ENCODE data around the gene PPP1R8. TPM values are rescaled to one million over a fixed set of nuclear protein-coding genes. Genes with fewer than 3 reads are reported as not detected.

Gene PPP1R8
- total and polyA plus RNA-seq, 2 of the 8 experiments (the other 6 are each of a cell fraction or from before 2014, with no cell fraction given), result 33.4 to 51.8 TPM

DNA sequence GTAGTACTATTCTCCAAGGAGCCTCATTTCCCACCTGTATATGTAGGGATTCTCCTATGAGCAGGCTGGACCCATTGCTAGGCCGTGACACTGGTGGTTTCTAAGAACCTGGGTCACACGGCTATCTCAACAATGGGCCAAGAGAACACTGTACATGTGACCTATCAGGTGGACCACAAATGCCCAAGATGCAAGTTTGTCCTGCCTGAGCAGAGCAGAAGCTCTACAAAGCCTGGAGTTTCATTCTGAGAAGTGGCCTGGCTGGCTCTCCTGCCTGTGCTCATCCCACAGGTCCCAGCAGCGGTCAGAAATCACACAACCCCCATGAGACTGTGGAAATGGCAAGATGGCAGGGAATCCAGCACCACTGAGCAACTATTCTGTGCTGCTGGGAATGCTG, 58.9 kb downstream of the PPP1R8 start:
- POLR2A ChIA-PET (ENCODE audit: partially characterized antibody), result interaction anchor here (1.2 to 1.8 kb wide), 3 partner anchors 10 to 17 kb away, joined by 4 to 9 read pairs (median 6); partner anchors contain the start of gene THEMIS2
- H3K79me2 ChIP-seq (ENCODE audit: control insufficient read depth in 1 of 2, insufficient read depth in 2 of 2, low read length in 2 of 2), result no peaks in the 10 kb centered on the region
- no peaks in the 10 kb centered on the region for H3K79me1 ChIP-seq (ENCODE audit: low read depth, low read length)
- peaks cover 0 to 4% of the 10 kb centered on the region in 2 experiments for H4K20me1 ChIP-seq (replicated peaks in 1 of 2; ENCODE audit: control insufficient read depth in 1 of 2, insufficient read depth in 2 of 2, low read length in 2 of 2)
- H2BK120ac ChIP-seq (replicated peaks; ENCODE audit: low read depth, low read length), result no peak overlapping the region
- H2AFZ ChIP-seq (ENCODE audit: low read length), result no peak overlapping the region
- no peak overlapping the region for H2BK5ac ChIP-seq (ENCODE audit: low read depth, low read length)
- no peak for DNase-seq (ENCODE audit: low read depth in 1 of 2, low spot score in 2 of 2)
- no peak overlapping the region for H2AK5ac ChIP-seq (ENCODE audit: low read depth, low read length)
- no peak overlapping the region for H3K27ac ChIP-seq (ENCODE audit: low read depth, low read length)
- no peaks in the 10 kb centered on the region for H3K9me3 ChIP-seq (ENCODE audit: insufficient read depth in 2 of 2, low read depth in 1 of 2, low read length in 1 of 2)
- no peak overlapping the region for H3K4me2 ChIP-seq (ENCODE audit: insufficient read depth in 1 of 2, low read depth in 2 of 2, low read length in 2 of 2)
- no peak overlapping the region for H4K5ac ChIP-seq (ENCODE audit: insufficient read length, low read depth, low read length)
- no peak overlapping the region for H3K4me3 ChIP-seq (ENCODE audit: extremely low read depth in 1 of 4, insufficient read depth in 2 of 4, low read depth in 3 of 4, low read length in 4 of 4)
- no peaks in the 10 kb centered on the region for H3K23me2 ChIP-seq (ENCODE audit: low read depth, low read length)
- no peak for TF ChIP-seq ATF3 (IDR thresholded peaks at IDR 0.05; ENCODE audit: insufficient read depth, low read depth, low read length)
- H3K56ac ChIP-seq (replicated peaks; ENCODE audit: insufficient read length, low read depth, low read length), result no peak overlapping the region
- H2BK15ac ChIP-seq (ENCODE audit: low read length), result no peak overlapping the region
- CTCF ChIA-PET (ENCODE audit: partially characterized antibody), result no interaction called here
- 94% methylated on average over 3 of the region's 3 CpGs; no CpG with 5 or more reads in 1 of the 2 experiments for WGBS, 2 experiments (ENCODE audit: extremely low coverage in 1 of 2, insufficient coverage in 1 of 2, insufficient read length in 1 of 2, insufficient replicate concordance in 2 of 2, low coverage in 1 of 2, low lambda C conversion rate in 2 of 2, missing lambda C conversion rate in 1 of 2)
- no peak overlapping the region for H3K23ac ChIP-seq (ENCODE audit: insufficient read length)
- H3K27me3 ChIP-seq (replicated peaks in 1 of 4; ENCODE audit: control insufficient read depth in 3 of 4, extremely low read depth in 1 of 4, insufficient read depth in 3 of 4, low read length in 3 of 4), result no peaks in the 10 kb centered on the region
- no peak overlapping the region for H3K4ac ChIP-seq (replicated peaks; ENCODE audit: insufficient read length, low read depth, low read length)
- no peak overlapping the region for H3K14ac ChIP-seq (ENCODE audit: insufficient read length)
- FAIRE-seq, result no peak
- no peaks in the 10 kb centered on the region for H3K4me1 ChIP-seq (replicated peaks in 1 of 4; ENCODE audit: control insufficient read depth in 3 of 4, insufficient read depth in 4 of 4, low read length in 3 of 4)
- H4K8ac ChIP-seq (ENCODE audit: extremely low read depth, insufficient read depth, low read length), result no peak overlapping the region
- H3K18ac ChIP-seq (ENCODE audit: extremely low read depth, low read length), result no peak overlapping the region
- H2BK12ac ChIP-seq (ENCODE audit: low read depth, low read length), result no peak overlapping the region
- H3K36me3 ChIP-seq (ENCODE audit: control insufficient read depth in 2 of 4, insufficient read depth in 4 of 4, low read length in 3 of 4), result peaks cover 15 to 61% (median 41%) of the 10 kb centered on the region in 4 experiments
- no peak overlapping the region for H4K91ac ChIP-seq (replicated peaks; ENCODE audit: insufficient read length, low read length)
- H2BK20ac ChIP-seq (ENCODE audit: low read length), result no peak overlapping the region
- no peak overlapping the region; a peak in 1 of 7 replicates for H3K9ac ChIP-seq (replicated peaks in 1 of 4; ENCODE audit: extremely low read depth in 1 of 4, low read depth in 3 of 4, low read length in 3 of 4)

Data from H1 (cell line).